Activated CD4-positive, alpha-beta memory T cell treated with anti-CD3 and anti-CD28 coated beads, Interleukin-2, amount 10 ng/mL, durations not matched to agents 7 days and 5 days (primary cell): ENCODE measurements around the gene TEX53. TPM values are rescaled to one million over a fixed set of nuclear protein-coding genes. Genes with fewer than 3 reads are reported as not detected.

ENCODE experiments used
- CTCF ChIA-PET: fragments of 350-600 bp; sonication (Branson Sonifier 250); formaldehyde crosslinking; loops from one replicate; lab custom pipeline; 2021; ENCODE audit warnings: antibody characterized with exemption, inconsistent platforms; lab: Charles Lee
- POLR2A ChIA-PET: fragments of 350-600 bp; sonication (Branson Sonifier 250); formaldehyde crosslinking; loops from one replicate; lab custom pipeline; 2021; ENCODE audit warnings: antibody characterized with exemption; lab: Charles Lee
- DNase-seq: peaks from one replicate; pipeline ENCODE4 v3.0.0-alpha.2; 2020
- H3K27ac Mint-ChIP-seq: one replicate; pipeline ENCODE4 v1.8.0; 2021; ENCODE audit warnings: mild to moderate bottlenecking, mixed read lengths
- H3K27me3 Mint-ChIP-seq: one replicate; pipeline ENCODE4 v1.8.0; 2021; ENCODE audit warnings: mixed read lengths
- H3K36me3 Mint-ChIP-seq: one replicate; pipeline ENCODE4 v1.8.0; 2021; ENCODE audit warnings: low read depth, mixed read lengths
- H3K4me1 Mint-ChIP-seq: one replicate; pipeline ENCODE4 v1.8.0; 2021; ENCODE audit warnings: mixed read lengths
- H3K4me3 Mint-ChIP-seq: one replicate; pipeline ENCODE4 v1.8.0; 2021; ENCODE audit warnings: mild to moderate bottlenecking, mixed read lengths
- H3K9me3 Mint-ChIP-seq: one replicate; pipeline ENCODE4 v1.8.0; 2021; ENCODE audit warnings: mixed read lengths
- total RNA-seq, 2 experiments: library from RNA; stranded (reverse); gene quantifications; one replicate each; pipeline ENCODE4 v1.2.3, GENCODE V29; 2021

The TEX53 gene
- total RNA-seq, 2 experiments from 2014 or later: not detected

- H3K36me3 Mint-ChIP-seq: peaks cover 39% of the 10 kb centered on the region
- CTCF ChIA-PET: no interaction called here
These were observed 30.1 kb downstream of the TEX53 start for GRCh38 chr9:114627553-114627952.

GRCh38 chr9:114626415-114627020 lies 31.1 kb downstream of the TEX53 start:
- POLR2A ChIA-PET: interaction anchor here (0.7 kb wide), 1 partner anchor 15 kb away, joined by 3 read pairs; no protein-coding TSS in a partner anchor
- H3K36me3 Mint-ChIP-seq: peaks cover 41% of the 10 kb centered on the region

More at GRCh38 chr9:114627553-114627952, 30.1 kb downstream of the TEX53 start:
- H3K4me1 Mint-ChIP-seq: no peaks in the 10 kb centered on the region
- no peak for DNase-seq
- POLR2A ChIA-PET: no interaction called here
- no peak overlapping the region for H3K27ac Mint-ChIP-seq
- H3K9me3 Mint-ChIP-seq: no peaks in the 10 kb centered on the region
- no peaks in the 10 kb centered on the region for H3K27me3 Mint-ChIP-seq
- H3K4me3 Mint-ChIP-seq: no peak overlapping the region

GRCh38 chr9:114624677-114625076 lies 32.9 kb downstream of the TEX53 start:
- Mint-ChIP-seq H3K4me1 (no peaks in the 10 kb centered on the region), H3K4me3 (no peak overlapping the region), H3K27ac (no peak overlapping the region), H3K9me3 (no peaks in the 10 kb centered on the region), H3K36me3 (peaks cover 39% of the 10 kb centered on the region), H3K27me3 (no peaks in the 10 kb centered on the region)
- POLR2A ChIA-PET: interaction anchor here (1.3 kb wide), 1 partner anchor 37 kb away, joined by 3 read pairs; the partner anchor contains the start of gene ATP6V1G1
- CTCF ChIA-PET: interaction anchor here (1.2 kb wide), 1 partner anchor 18 kb away, joined by 3 read pairs; no protein-coding TSS in a partner anchor
- no peak for DNase-seq

More at GRCh38 chr9:114626415-114627020, 31.1 kb downstream of the TEX53 start:
- Mint-ChIP-seq H3K4me1 (no peaks in the 10 kb centered on the region), H3K27me3 (no peaks in the 10 kb centered on the region), H3K4me3 (no peak overlapping the region), H3K27ac (no peak overlapping the region), H3K9me3 (no peaks in the 10 kb centered on the region)
- DNase-seq: no peak
- CTCF ChIA-PET: interaction anchor here (0.9 kb wide), 1 partner anchor 27 kb away, joined by 6 read pairs; no protein-coding TSS in a partner anchor

- Mint-ChIP-seq H3K4me1 (peaks cover 11% of the 10 kb centered on the region), H3K4me3 (no peak overlapping the region), H3K27me3 (no peaks in the 10 kb centered on the region), H3K27ac (no peak overlapping the region), H3K36me3 (peaks cover 48% of the 10 kb centered on the region), H3K9me3 (no peaks in the 10 kb centered on the region)
- ChIA-PET POLR2A (interaction anchor here (0.9 to 1.2 kb wide), 3 partner anchors 10 to 34 kb away, joined by 3 to 6 read pairs (median 3); partner anchors contain the start of genes ATP6V1G1 and TMEM268), CTCF (interaction anchor here (0.6 to 2.3 kb wide), 5 partner anchors 25 to 217 kb away, joined by 3 to 7 read pairs (median 5); no protein-coding TSS in a partner anchor)
- no peak for DNase-seq
These were observed 35.5 kb downstream of the TEX53 start for GRCh38 chr9:114621975-114622609.

GRCh38 chr9:114621561-114621960 lies 36.0 kb downstream of the TEX53 start:
- Mint-ChIP-seq H3K4me3 (no peak overlapping the region), H3K27ac (no peak overlapping the region), H3K9me3 (no peaks in the 10 kb centered on the region), H3K27me3 (no peaks in the 10 kb centered on the region), H3K4me1 (peaks cover 15% of the 10 kb centered on the region), H3K36me3 (peaks cover 46% of the 10 kb centered on the region)
- DNase-seq: no peak
- CTCF ChIA-PET: interaction anchor here (0.7 to 2.3 kb wide), 4 partner anchors 29 to 218 kb away, joined by 3 to 7 read pairs (median 4); no protein-coding TSS in a partner anchor
- POLR2A ChIA-PET: interaction anchor here (0.9 to 1.2 kb wide), 3 partner anchors 9 to 34 kb away, joined by 3 to 6 read pairs (median 3); partner anchors contain the start of genes ATP6V1G1 and TMEM268

GRCh38 chr9:114619191-114619761 lies 38.3 kb downstream of the TEX53 start:
- Mint-ChIP-seq H3K27ac (peak overlapping the region; percentile 66), H3K4me1 (peaks cover 25% of the 10 kb centered on the region), H3K4me3 (peak overlapping the region; percentile 43), H3K9me3 (no peaks in the 10 kb centered on the region), H3K27me3 (no peaks in the 10 kb centered on the region), H3K36me3 (peaks cover 43% of the 10 kb centered on the region)
- no peak for DNase-seq
- POLR2A ChIA-PET: no interaction called here
- CTCF ChIA-PET: interaction anchor here (2.3 kb wide), 1 partner anchor 26 kb away, joined by 7 read pairs; no protein-coding TSS in a partner anchor

GRCh38 chr9:114616684-114617520 lies 40.7 kb downstream of the TEX53 start:
- POLR2A ChIA-PET: interaction anchor here (1.1 to 2.3 kb wide), 2 partner anchors 29 to 36 kb away, joined by 5 to 7 read pairs; partner anchors contain the start of gene ATP6V1G1
- H3K4me1 Mint-ChIP-seq: peaks cover 45% of the 10 kb centered on the region

GRCh38 chr9:114614373-114614772 lies 43.2 kb downstream of the TEX53 start:
- ChIA-PET CTCF (no interaction called here), POLR2A (interaction anchor here (1.0 kb wide), 1 partner anchor 27 kb away, joined by 3 read pairs; the partner anchor contains the start of gene ATP6V1G1)
- no peaks in the 10 kb centered on the region for H3K9me3 Mint-ChIP-seq
- H3K27ac Mint-ChIP-seq: no peak overlapping the region
- H3K4me1 Mint-ChIP-seq: peaks cover 56% of the 10 kb centered on the region
- peaks cover 32% of the 10 kb centered on the region for H3K36me3 Mint-ChIP-seq
- H3K27me3 Mint-ChIP-seq: no peaks in the 10 kb centered on the region
- no peak overlapping the region for H3K4me3 Mint-ChIP-seq
- DNase-seq: no peak

More at GRCh38 chr9:114616684-114617520, 40.7 kb downstream of the TEX53 start:
- Mint-ChIP-seq H3K27ac (peak overlapping the region; percentile 73), H3K36me3 (peaks cover 46% of the 10 kb centered on the region), H3K9me3 (no peaks in the 10 kb centered on the region), H3K27me3 (no peaks in the 10 kb centered on the region), H3K4me3 (no peak overlapping the region)
- CTCF ChIA-PET: interaction anchor here (0.5 to 1.6 kb wide), 6 partner anchors 18 to 130 kb away, joined by 3 to 10 read pairs (median 3); no protein-coding TSS in a partner anchor
- DNase-seq: no peak

GRCh38 chr9:114613919-114614318 lies 43.7 kb downstream of the TEX53 start:
- no peak overlapping the region for H3K4me3 Mint-ChIP-seq
- CTCF ChIA-PET: no interaction called here
- POLR2A ChIA-PET: interaction anchor here (1.0 to 4.3 kb wide), 2 partner anchors 24 to 27 kb away, joined by 3 to 109 read pairs; partner anchors contain the start of gene ATP6V1G1
- no peaks in the 10 kb centered on the region for H3K9me3 Mint-ChIP-seq
- peak overlapping the region; percentile 4 for H3K27ac Mint-ChIP-seq
- H3K27me3 Mint-ChIP-seq: no peaks in the 10 kb centered on the region
- DNase-seq: no peak
- H3K4me1 Mint-ChIP-seq: peaks cover 54% of the 10 kb centered on the region
- H3K36me3 Mint-ChIP-seq: peaks cover 27% of the 10 kb centered on the region

GRCh38 chr9:114613087-114613486 lies 44.5 kb downstream of the TEX53 start:
- Mint-ChIP-seq H3K4me1 (peaks cover 52% of the 10 kb centered on the region), H3K27ac (peak overlapping the region; percentile 76), H3K9me3 (no peaks in the 10 kb centered on the region), H3K4me3 (peak overlapping the region; percentile 84), H3K36me3 (peaks cover 19% of the 10 kb centered on the region), H3K27me3 (no peaks in the 10 kb centered on the region)
- ChIA-PET CTCF (interaction anchor here (3.0 to 3.3 kb wide), 2 partner anchors 21 to 40 kb away, joined by 25 to 32 read pairs; no protein-coding TSS in a partner anchor), POLR2A (interaction anchor here (1.2 to 4.3 kb wide), 4 partner anchors 9 to 39 kb away, joined by 5 to 109 read pairs (median 6); partner anchors contain the start of gene ATP6V1G1)
- no peak for DNase-seq

- DNase-seq: no peak
- CTCF ChIA-PET: interaction anchor here (1.0 to 3.3 kb wide), 4 partner anchors 20 to 207 kb away, joined by 3 to 32 read pairs (median 14); no protein-coding TSS in a partner anchor
- no peaks in the 10 kb centered on the region for H3K9me3 Mint-ChIP-seq
These were observed 45.2 kb downstream of the TEX53 start for GRCh38 chr9:114612272-114612923.

More at GRCh38 chr9:114612272-114612923, 45.2 kb downstream of the TEX53 start:
- H3K4me3 Mint-ChIP-seq: peak overlapping the region; percentile 84
- peaks cover 52% of the 10 kb centered on the region for H3K4me1 Mint-ChIP-seq
- POLR2A ChIA-PET: interaction anchor here (0.7 to 4.3 kb wide), 14 partner anchors 8 to 317 kb away, joined by 3 to 109 read pairs (median 4); partner anchors contain the start of gene ATP6V1G1
- no peaks in the 10 kb centered on the region for H3K27me3 Mint-ChIP-seq
- H3K27ac Mint-ChIP-seq: peak overlapping the region; percentile 76
- peaks cover 18% of the 10 kb centered on the region for H3K36me3 Mint-ChIP-seq
